Activated CD8-positive, alpha-beta T cell treated with anti-CD3 and anti-CD28 coated beads, Interleukin-2, amount 10 ng/mL, durations not matched to agents 7 days and 5 days (primary cell): Measurements from ENCODE around the gene MMD. TPM values are rescaled to one million over a fixed set of nuclear protein-coding genes. Genes with fewer than 3 reads are reported as not detected.
A peak's percentile ranks its signal among the peaks of the same experiment; 100 is the strongest.
"Not testable (repeated sequence)": the region's sequence is repeated elsewhere in the genome, so short reads cannot be mapped to it uniquely, and the experiment has no call there.

Experiments used
- ATAC-seq: fragments of 150-1000 bp; cut with Tn5 transposase; one replicate; pipeline ENCODE4 v1.10.0; 2021; ENCODE audit warnings: moderate library complexity
- CTCF ChIA-PET: fragments of 350-600 bp; sonication (Branson Sonifier 250); formaldehyde crosslinking; loops from one replicate; lab custom pipeline; 2021; ENCODE audit warnings: antibody characterized with exemption; lab: Charles Lee
- POLR2A ChIA-PET: fragments of 350-600 bp; sonication (Branson Sonifier 250); formaldehyde crosslinking; loops from one replicate; lab custom pipeline; 2021; ENCODE audit warnings: antibody characterized with exemption; lab: Charles Lee
- DNase-seq: peaks from one replicate; pipeline ENCODE4 v3.0.0-alpha.2; 2020
- H3K27ac Mint-ChIP-seq: one replicate; pipeline ENCODE4 v1.8.0; 2021; ENCODE audit warnings: mild to moderate bottlenecking, mixed read lengths
- H3K27me3 Mint-ChIP-seq: one replicate; pipeline ENCODE4 v1.8.0; 2021; ENCODE audit warnings: low read depth, mixed read lengths
- H3K36me3 Mint-ChIP-seq: one replicate; pipeline ENCODE4 v1.8.0; 2021; ENCODE audit warnings: low read depth, mixed read lengths
- H3K4me1 Mint-ChIP-seq: one replicate; pipeline ENCODE4 v1.8.0; 2021; ENCODE audit warnings: low read depth, mixed read lengths
- H3K4me3 Mint-ChIP-seq: one replicate; pipeline ENCODE4 v1.8.0; 2021; ENCODE audit warnings: mild to moderate bottlenecking, mixed read lengths
- H3K9me3 Mint-ChIP-seq: one replicate; pipeline ENCODE4 v1.8.0; 2022; ENCODE audit warnings: mixed read lengths; ENCODE audit not compliant: insufficient read depth
- total RNA-seq, 2 experiments: library from RNA; stranded (reverse); gene quantifications; one replicate each; pipeline ENCODE4 v1.2.3, GENCODE V29; 2021

Gene MMD
- total RNA-seq, 2 experiments from 2014 or later: 39.4 to 41.3 TPM

DNA sequence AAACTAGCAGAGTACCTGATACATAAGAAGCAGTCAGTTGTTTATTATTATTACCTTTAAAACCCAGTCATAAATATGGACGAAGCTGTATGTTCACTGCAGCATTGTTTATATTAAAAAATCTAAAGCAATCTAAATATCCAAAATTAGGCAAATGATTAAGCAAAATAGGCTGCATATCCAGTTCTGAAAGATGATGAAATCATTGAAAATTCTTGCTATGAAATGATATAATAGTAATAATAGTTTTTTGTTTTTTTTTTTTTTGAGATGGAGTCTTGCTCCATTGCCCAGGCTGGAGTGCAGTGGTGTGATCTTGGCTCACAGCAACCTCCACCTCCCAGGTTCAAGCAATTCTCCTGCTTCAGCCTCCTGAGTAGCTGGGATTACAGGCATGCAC, 31.9 kb downstream of the MMD start:
- H3K9me3 Mint-ChIP-seq, H3K27ac Mint-ChIP-seq, DNase-seq, H3K4me3 Mint-ChIP-seq, H3K27me3 Mint-ChIP-seq, H3K4me1 Mint-ChIP-seq, ATAC-seq: not testable (repeated sequence)
- peaks cover 25% of the 10 kb centered on the region for H3K36me3 Mint-ChIP-seq
- ChIA-PET POLR2A (interaction anchor here (0.8 kb wide), 1 partner anchor 338 kb away, joined by 3 read pairs; no protein-coding TSS in a partner anchor), CTCF (interaction anchor here (1.3 to 3.3 kb wide), 2 partner anchors 32 to 125 kb away, joined by 3 to 13 read pairs; no protein-coding TSS in a partner anchor)

DNA sequence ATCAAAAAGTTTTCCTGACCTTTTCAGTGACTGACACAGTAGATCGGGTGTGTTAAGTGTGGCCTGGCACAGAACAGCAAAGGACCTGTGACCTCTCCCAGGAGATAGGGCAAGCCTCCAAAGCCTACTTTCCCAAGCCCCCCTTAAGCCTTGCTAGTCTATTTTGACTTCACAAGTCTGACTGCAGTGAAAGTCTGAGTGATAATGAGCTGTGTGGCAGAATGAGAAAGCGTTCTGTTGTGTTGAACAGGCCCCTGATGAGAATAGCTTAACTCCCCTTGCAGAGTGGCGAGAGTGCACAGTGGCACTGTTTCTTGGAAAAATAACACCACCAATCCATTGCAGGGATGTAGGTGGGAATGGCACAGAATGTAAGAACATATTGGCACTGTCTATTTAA, 32.8 kb downstream of the MMD start:
- CTCF ChIA-PET: interaction anchor here (0.7 to 3.3 kb wide), 4 partner anchors 22 to 396 kb away, joined by 3 to 13 read pairs (median 3); no protein-coding TSS in a partner anchor
- ATAC-seq: no peak
- DNase-seq: no peak
- H3K27ac Mint-ChIP-seq: no peak overlapping the region
- H3K27me3 Mint-ChIP-seq: no peaks in the 10 kb centered on the region
- H3K4me1 Mint-ChIP-seq: no peaks in the 10 kb centered on the region
- H3K4me3 Mint-ChIP-seq: no peak overlapping the region
- H3K36me3 Mint-ChIP-seq: peaks cover 18% of the 10 kb centered on the region
- POLR2A ChIA-PET: no interaction called here
- H3K9me3 Mint-ChIP-seq: no peaks in the 10 kb centered on the region

DNA sequence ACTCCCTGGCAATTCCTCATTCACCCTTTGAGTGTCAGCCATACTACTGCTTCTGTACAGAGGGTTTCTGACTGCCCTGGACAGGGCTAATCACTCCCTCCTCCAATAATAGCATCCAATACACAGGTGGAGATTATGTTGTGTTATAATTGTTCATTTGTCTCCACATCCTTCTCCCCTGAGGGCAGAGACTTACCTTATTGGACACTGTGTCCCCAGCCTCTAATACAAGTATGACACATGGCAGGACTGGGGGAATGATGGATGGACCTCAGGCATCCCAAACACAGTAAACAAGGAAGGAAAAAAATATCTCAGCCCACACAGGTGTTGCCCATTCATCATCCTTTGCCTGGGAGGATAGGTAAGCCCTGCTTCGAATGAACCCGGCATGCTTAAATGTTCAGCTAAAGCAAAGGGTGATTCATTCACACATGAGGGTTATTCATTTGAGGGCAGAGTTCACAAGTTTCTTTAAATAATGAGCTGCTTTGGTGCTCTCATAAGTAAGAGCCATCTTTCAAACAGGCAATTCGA, 34.8 kb downstream of the MMD start:
- Mint-ChIP-seq H3K4me1 (no peaks in the 10 kb centered on the region), H3K9me3 (no peaks in the 10 kb centered on the region), H3K4me3 (no peak overlapping the region), H3K27ac (no peak overlapping the region), H3K36me3 (peaks cover 5% of the 10 kb centered on the region), H3K27me3 (peaks cover 6% of the 10 kb centered on the region)
- CTCF ChIA-PET: interaction anchor here (3.3 kb wide), 1 partner anchor 127 kb away, joined by 13 read pairs; no protein-coding TSS in a partner anchor
- DNase-seq: no peak
- POLR2A ChIA-PET: no interaction called here
- ATAC-seq: no peak

DNA sequence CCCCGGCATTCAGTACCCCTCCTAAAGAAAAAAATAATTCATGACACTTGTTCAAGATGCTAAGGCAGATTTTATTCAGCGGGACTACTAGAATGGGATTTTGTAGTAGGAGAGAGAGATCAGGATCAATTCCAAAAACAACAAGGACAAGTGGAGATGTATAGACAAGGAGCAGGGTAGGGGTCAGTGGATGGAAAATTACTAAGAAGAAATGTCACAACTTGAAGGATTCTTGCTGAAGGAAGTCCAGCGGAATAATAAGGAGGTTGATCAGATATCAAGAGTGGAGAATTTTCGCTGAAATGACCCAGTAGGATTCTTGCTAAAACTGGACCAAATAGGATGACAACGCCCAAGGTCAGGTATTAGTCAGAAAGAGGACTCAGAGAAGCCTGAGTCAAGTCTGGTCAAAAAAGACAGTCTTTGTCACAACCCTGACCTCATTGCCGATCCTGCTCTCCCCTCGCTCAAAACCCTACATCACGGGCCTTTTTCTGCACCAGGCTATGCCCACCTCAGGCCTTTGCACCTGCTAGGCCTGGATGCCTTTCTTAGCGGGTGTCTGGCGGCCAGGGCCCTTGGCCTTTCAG, 36.9 kb downstream of the MMD start:
- no peaks in the 10 kb centered on the region for H3K9me3 Mint-ChIP-seq
- H3K4me3 Mint-ChIP-seq: no peak overlapping the region
- ChIA-PET CTCF (no interaction called here), POLR2A (no interaction called here)
- no peaks in the 10 kb centered on the region for H3K36me3 Mint-ChIP-seq
- DNase-seq: no peak
- ATAC-seq: no peak
- H3K4me1 Mint-ChIP-seq: no peaks in the 10 kb centered on the region
- H3K27me3 Mint-ChIP-seq: peaks cover 14% of the 10 kb centered on the region
- no peak overlapping the region for H3K27ac Mint-ChIP-seq

DNA sequence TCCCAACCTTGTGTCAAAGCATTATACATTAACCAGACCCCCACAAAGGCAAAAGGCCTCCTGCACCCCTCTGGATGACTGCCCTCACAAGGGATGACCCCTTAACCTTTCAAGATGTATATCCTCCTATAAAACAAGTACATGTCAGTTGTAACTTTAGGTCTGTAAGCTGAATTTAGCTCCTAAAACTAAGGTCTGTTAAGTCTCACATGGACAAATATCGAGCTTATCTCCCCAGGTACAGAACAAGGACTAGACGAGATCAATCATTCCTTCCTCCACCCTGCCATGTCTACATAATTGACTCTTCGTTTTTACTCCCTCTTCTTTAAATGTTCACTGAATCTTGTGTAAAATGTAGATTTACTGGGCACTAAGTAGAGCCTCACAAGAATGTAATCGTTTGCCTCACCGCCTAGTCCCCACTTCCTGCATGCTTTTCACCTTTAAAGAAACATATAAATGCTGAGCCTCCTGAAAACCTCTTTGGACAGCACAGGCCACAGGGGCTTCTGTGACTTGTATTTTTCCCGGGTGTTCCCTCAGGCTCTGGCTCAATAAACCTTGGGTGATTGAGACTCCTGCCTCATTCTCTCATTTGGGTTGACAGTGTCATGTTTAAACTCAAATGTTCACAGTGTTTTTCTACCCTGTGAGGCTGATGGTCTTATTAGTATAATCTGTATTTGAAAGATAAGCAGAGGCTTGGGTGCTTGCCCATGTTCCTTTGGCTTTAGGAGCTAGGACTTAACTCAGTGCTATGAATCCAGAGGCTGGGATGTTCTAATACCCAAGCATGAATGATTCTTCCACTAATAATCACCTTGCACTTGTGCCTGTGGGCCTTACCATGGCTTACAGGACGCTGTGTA, 37.6 kb downstream of the MMD start:
- CTCF ChIA-PET: no interaction called here
- Mint-ChIP-seq H3K9me3 (no peaks in the 10 kb centered on the region), H3K36me3 (no peaks in the 10 kb centered on the region), H3K4me1 (no peaks in the 10 kb centered on the region), H3K27ac (no peak overlapping the region), H3K4me3 (no peak overlapping the region), H3K27me3 (peaks cover 14% of the 10 kb centered on the region)
- DNase-seq (no peak), ATAC-seq (no peak)
- POLR2A ChIA-PET: no interaction called here

DNA sequence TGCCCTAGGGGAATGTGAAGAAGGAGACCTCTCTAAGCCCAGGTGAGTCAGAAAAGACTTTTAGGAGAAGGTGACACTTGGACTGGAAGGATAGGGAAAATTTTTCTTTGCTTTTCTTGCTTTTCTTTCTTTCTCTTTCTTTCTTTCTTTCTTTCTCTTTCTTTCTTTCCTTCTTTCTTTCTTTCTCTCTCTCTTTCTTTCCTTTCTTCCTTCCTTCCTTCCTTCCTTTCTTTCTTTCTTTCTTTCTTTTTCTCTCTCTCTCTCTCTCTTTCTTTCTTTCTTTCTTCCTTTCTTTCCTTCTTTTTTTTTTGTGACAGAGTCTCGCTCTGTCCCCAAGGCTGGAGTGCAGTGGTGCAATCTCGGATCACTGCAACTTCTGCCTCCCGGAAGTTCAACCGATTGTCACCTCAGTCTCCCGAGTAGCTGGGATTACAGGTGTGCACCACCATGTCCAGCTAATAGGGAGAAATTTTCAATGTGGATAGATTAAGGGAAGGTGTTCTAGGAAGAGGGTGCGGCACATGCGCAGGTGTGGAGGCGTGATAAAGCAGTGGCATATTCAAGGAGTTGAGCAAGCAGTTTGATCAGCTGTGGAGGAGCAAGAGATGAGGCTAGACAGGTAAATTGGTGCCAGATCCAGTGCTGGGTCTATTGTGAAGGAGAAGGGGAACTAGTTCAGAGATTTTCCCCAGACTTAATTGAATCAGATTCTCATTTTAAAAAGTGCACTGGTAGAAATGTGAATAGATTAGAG, 40.4 kb downstream of the MMD start:
- DNase-seq: no peak
- CTCF ChIA-PET: no interaction called here
- Mint-ChIP-seq H3K27me3 (peaks cover 16% of the 10 kb centered on the region), H3K27ac (no peak overlapping the region), H3K9me3 (no peaks in the 10 kb centered on the region), H3K4me1 (no peaks in the 10 kb centered on the region), H3K4me3 (no peak overlapping the region), H3K36me3 (no peaks in the 10 kb centered on the region)
- no peak for ATAC-seq
- POLR2A ChIA-PET: no interaction called here

DNA sequence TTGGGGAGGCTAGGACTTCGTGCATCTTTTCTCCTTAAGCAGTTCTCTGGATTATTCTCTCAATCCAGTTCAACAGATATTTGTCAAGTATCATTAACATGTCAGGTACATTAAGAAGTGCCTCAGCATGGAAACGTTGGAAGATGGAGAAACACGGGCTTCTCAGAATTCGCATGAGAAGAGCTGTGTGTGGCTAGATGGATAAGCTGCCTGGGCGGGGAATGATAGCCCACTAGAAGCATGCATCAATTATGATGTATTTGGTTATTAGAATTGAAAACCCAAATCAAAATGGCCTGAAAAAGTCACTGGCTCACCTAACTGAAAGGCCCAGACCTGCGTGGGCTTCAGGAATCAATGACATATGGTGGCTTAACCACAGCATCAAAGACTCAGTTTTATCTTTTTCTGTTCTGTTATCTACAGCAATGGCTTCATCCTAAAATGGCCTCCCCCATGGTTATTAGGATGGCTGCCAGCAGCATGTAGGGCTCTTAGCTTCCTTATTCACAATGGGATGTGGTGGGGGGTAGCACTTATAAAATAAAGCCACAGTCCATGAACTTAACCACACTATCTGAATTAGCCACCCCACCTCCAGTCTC, 43.9 kb downstream of the MMD start:
- Mint-ChIP-seq H3K4me3 (no peak overlapping the region), H3K27me3 (peaks cover 17% of the 10 kb centered on the region), H3K9me3 (no peaks in the 10 kb centered on the region), H3K4me1 (no peaks in the 10 kb centered on the region), H3K36me3 (no peaks in the 10 kb centered on the region), H3K27ac (no peak overlapping the region)
- POLR2A ChIA-PET: no interaction called here
- CTCF ChIA-PET: no interaction called here
- DNase-seq (no peak), ATAC-seq (no peak)

DNA sequence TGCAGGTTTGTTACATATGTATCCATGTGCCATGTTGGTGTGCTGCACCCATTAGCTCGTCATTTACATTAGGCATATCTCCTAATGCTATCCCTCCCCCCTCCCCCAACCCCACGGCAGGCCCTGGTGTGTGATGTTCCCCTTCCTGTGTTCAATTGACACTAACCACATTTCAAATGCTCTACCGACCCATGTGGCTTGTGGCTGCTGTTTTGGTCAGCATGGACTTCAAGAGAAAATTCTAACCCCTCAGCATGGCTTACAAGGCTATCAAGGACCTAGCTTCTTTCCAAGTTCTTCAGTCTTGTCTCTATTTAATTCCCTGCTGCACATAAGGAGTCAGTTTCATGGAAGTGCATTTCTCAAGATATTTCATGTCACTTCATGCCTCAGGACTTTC, 52.9 kb downstream of the MMD start:
- Mint-ChIP-seq H3K27ac (no peak overlapping the region), H3K36me3 (peaks cover 4% of the 10 kb centered on the region), H3K4me3 (no peak overlapping the region), H3K4me1 (peaks cover 7% of the 10 kb centered on the region), H3K9me3 (peaks cover 10% of the 10 kb centered on the region), H3K27me3 (peaks cover 13% of the 10 kb centered on the region)
- POLR2A ChIA-PET: no interaction called here
- DNase-seq: peak; percentile 45
- no peak for ATAC-seq
- CTCF ChIA-PET: no interaction called here

DNA sequence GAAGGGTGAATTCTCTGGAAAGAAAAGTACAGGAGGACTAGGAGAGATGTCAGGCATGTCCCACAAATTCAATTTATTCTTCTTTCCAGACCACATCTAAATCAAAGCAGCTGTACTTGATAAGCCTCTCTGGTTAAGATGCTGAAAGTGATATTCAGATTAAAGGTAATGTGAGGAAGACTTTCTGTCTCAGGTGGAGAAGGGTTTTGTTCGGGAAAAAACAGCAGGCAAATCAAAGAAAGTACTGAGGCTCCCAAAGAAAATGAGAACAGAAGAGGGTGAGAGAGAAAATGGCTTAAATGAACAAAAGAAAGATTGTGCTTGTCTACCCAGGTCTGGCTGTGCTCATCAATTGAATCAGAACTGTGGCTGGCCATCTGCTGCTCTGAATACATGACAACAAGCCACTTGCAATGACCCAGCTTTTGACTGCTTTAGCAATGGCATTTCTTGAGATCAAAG, 55.6 kb downstream of the MMD start:
- DNase-seq: no peak
- no peak overlapping the region for H3K4me3 Mint-ChIP-seq
- peaks cover 28% of the 10 kb centered on the region for H3K27me3 Mint-ChIP-seq
- ChIA-PET POLR2A (no interaction called here), CTCF (interaction anchor here (1.5 kb wide), 1 partner anchor 18 kb away, joined by 5 read pairs; no protein-coding TSS in a partner anchor)
- peaks cover 7% of the 10 kb centered on the region for H3K36me3 Mint-ChIP-seq
- ATAC-seq: no peak
- peaks cover 7% of the 10 kb centered on the region for H3K4me1 Mint-ChIP-seq
- H3K27ac Mint-ChIP-seq: no peak overlapping the region
- H3K9me3 Mint-ChIP-seq: peaks cover 14% of the 10 kb centered on the region

DNA sequence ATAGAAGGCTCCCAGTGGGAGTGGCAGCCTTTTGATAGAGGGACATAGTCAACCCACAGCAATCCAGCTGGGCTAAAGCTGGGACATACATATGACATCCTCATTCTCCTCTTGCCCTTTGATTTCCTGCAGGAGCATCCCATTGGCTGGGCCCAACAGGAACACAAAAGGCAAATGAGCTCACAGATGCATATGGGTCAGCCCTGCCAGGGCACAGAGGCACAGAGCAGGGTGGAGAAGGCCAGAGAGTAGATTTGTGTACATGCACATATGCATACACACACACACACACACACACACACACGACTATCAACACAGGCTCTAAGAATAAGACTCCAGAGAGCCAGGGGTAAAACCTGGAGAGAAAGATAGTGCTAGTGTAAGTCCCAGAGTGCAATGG, 58.6 kb downstream of the MMD start:
- Mint-ChIP-seq H3K36me3 (peaks cover 9% of the 10 kb centered on the region), H3K4me1 (no peaks in the 10 kb centered on the region), H3K9me3 (peaks cover 11% of the 10 kb centered on the region), H3K4me3 (no peak overlapping the region), H3K27me3 (peaks cover 42% of the 10 kb centered on the region), H3K27ac (no peak overlapping the region)
- no peak for ATAC-seq
- no peak for DNase-seq
- ChIA-PET POLR2A (no interaction called here), CTCF (no interaction called here)

DNA sequence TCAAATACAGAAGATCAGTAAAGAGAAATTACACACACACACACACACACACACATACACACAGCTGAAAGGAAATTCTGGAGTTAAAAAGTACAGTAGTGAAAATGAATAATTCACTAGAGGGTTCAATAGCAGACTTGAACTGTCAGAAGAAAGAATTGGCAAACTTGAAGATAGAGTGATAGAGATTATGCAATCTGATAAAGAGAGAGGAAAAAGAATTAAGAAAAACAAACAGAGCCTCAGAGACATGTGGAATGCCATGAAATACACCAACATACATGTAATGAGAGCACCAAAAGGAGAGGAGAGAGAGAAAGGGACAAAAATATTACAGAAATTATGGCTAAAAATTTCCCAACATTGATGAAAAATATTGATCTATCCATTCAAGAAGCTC, 60.7 kb downstream of the MMD start:
- no peak for DNase-seq
- ATAC-seq: no peak
- H3K4me1 Mint-ChIP-seq: peaks cover 3% of the 10 kb centered on the region
- no peak overlapping the region for H3K4me3 Mint-ChIP-seq
- peaks cover 9% of the 10 kb centered on the region for H3K36me3 Mint-ChIP-seq
- peaks cover 31% of the 10 kb centered on the region for H3K27me3 Mint-ChIP-seq
- peaks cover 11% of the 10 kb centered on the region for H3K9me3 Mint-ChIP-seq
- H3K27ac Mint-ChIP-seq: no peak overlapping the region
- ChIA-PET POLR2A (no interaction called here), CTCF (interaction anchor here (1.4 kb wide), 1 partner anchor 153 kb away, joined by 3 read pairs; no protein-coding TSS in a partner anchor)
